ENCODE data around the gene POLR1E. TPM values are rescaled to one million over a fixed set of nuclear protein-coding genes. Genes with fewer than 3 reads are reported as not detected.

Gene POLR1E
- polyA plus RNA-seq, 1 donor (not counting 4 experiments of a cell fraction or from before 2014, with no cell fraction given), result 44.4 TPM

- H3K27me3 ChIP-seq (ENCODE audit: control insufficient read depth, extremely low read depth, insufficient read depth, low read length), result no peaks in the 10 kb centered on the region
- DNase-seq (ENCODE audit: low read depth, low spot score) (no peak), FAIRE-seq (no peak)
- no peak overlapping the region for H2AFZ ChIP-seq (ENCODE audit: control insufficient read depth, low read length)
- dilution Hi-C loops (cut with MboI; ENCODE audit: extremely low pct_ligation_motif_present, low sequenced_read_pairs), result no loop called here
- H4K20me1 ChIP-seq (ENCODE audit: control insufficient read depth, extremely low read depth, insufficient read depth, low read length), result peaks cover 2% of the 10 kb centered on the region
- peaks cover 13 to 31% of the 10 kb centered on the region in 2 experiments for H3K36me3 ChIP-seq (ENCODE audit: control insufficient read depth in 2 of 2, extremely low read depth in 1 of 2, insufficient read depth in 2 of 2, low read length in 2 of 2)
- H3K4me2 ChIP-seq (ENCODE audit: control insufficient read depth, extremely low read depth, insufficient read depth, low read depth, low read length), result no peak overlapping the region
- H3K4me1 ChIP-seq (ENCODE audit: control insufficient read depth, extremely low read depth, insufficient read depth, low read length), result no peaks in the 10 kb centered on the region
- H3K4me3 ChIP-seq (ENCODE audit: control insufficient read depth in 2 of 3, extremely low read depth in 1 of 3, insufficient read depth in 2 of 3, low read depth in 1 of 3, low read length in 3 of 3), result no peak overlapping the region
- H3K9me3 ChIP-seq (ENCODE audit: control insufficient read depth, low read depth, low read length), result no peaks in the 10 kb centered on the region
- TF ChIP-seq CTCF (optimal IDR thresholded peaks at IDR 0.05 in 1 of 3, IDR thresholded peaks at IDR 0.05 in 1 of 3, conservative IDR thresholded peaks at IDR 0.05 in 1 of 3; ENCODE audit: extremely low read depth in 1 of 3, insufficient read depth in 2 of 3, low read length in 3 of 3), result no peak
- TF ChIP-seq EZH2 (IDR thresholded peaks at IDR 0.05; ENCODE audit: low read length), result no peak
- H3K79me2 ChIP-seq (ENCODE audit: control insufficient read depth, insufficient read depth, low read length), result no peaks in the 10 kb centered on the region
- H3K9me1 ChIP-seq (ENCODE audit: control insufficient read depth, extremely low read depth, insufficient read depth, low read length), result no peaks in the 10 kb centered on the region
- no peak overlapping the region for H3K9ac ChIP-seq (ENCODE audit: control insufficient read depth, extremely low read depth, insufficient read depth, low read length)
- H3K27ac ChIP-seq (ENCODE audit: control insufficient read depth, insufficient read depth, low read length), result no peak overlapping the region
Observed at GRCh38 chr9:37507566-37508134, 21.9 kb downstream of the POLR1E start.

- H3K27me3 ChIP-seq (ENCODE audit: control insufficient read depth, extremely low read depth, insufficient read depth, low read length), result no peaks in the 10 kb centered on the region
- no peak overlapping the region for H3K27ac ChIP-seq (ENCODE audit: control insufficient read depth, insufficient read depth, low read length)
- DNase-seq (ENCODE audit: low read depth, low spot score) (no peak), FAIRE-seq (no peak)
- no peaks in the 10 kb centered on the region for H3K9me3 ChIP-seq (ENCODE audit: control insufficient read depth, low read depth, low read length)
- no peaks in the 10 kb centered on the region for H3K79me2 ChIP-seq (ENCODE audit: control insufficient read depth, insufficient read depth, low read length)
- H4K20me1 ChIP-seq (ENCODE audit: control insufficient read depth, extremely low read depth, insufficient read depth, low read length), result peaks cover 2% of the 10 kb centered on the region
- no peaks in the 10 kb centered on the region for H3K4me1 ChIP-seq (ENCODE audit: control insufficient read depth, extremely low read depth, insufficient read depth, low read length)
- dilution Hi-C loops (cut with MboI; ENCODE audit: extremely low pct_ligation_motif_present, low sequenced_read_pairs), result no loop called here
- no peak overlapping the region for H3K9ac ChIP-seq (ENCODE audit: control insufficient read depth, extremely low read depth, insufficient read depth, low read length)
- no peaks in the 10 kb centered on the region for H3K9me1 ChIP-seq (ENCODE audit: control insufficient read depth, extremely low read depth, insufficient read depth, low read length)
- peaks cover 13 to 28% of the 10 kb centered on the region in 2 experiments for H3K36me3 ChIP-seq (ENCODE audit: control insufficient read depth in 2 of 2, extremely low read depth in 1 of 2, insufficient read depth in 2 of 2, low read length in 2 of 2)
- H3K4me2 ChIP-seq (ENCODE audit: control insufficient read depth, extremely low read depth, insufficient read depth, low read depth, low read length), result no peak overlapping the region
- no peak overlapping the region for H2AFZ ChIP-seq (ENCODE audit: control insufficient read depth, low read length)
- H3K4me3 ChIP-seq (ENCODE audit: control insufficient read depth in 2 of 3, extremely low read depth in 1 of 3, insufficient read depth in 2 of 3, low read depth in 1 of 3, low read length in 3 of 3), result no peak overlapping the region
- TF ChIP-seq EZH2 (IDR thresholded peaks at IDR 0.05; ENCODE audit: low read length) (no peak), CTCF (optimal IDR thresholded peaks at IDR 0.05 in 1 of 3, IDR thresholded peaks at IDR 0.05 in 1 of 3, conservative IDR thresholded peaks at IDR 0.05 in 1 of 3; ENCODE audit: extremely low read depth in 1 of 3, insufficient read depth in 2 of 3, low read length in 3 of 3) (no peak)
Observed at GRCh38 chr9:37508135-37508833, 22.5 kb downstream of the POLR1E start.

Data from keratinocyte (primary cell).